ENCODE results near the gene DKK2.

DNA sequence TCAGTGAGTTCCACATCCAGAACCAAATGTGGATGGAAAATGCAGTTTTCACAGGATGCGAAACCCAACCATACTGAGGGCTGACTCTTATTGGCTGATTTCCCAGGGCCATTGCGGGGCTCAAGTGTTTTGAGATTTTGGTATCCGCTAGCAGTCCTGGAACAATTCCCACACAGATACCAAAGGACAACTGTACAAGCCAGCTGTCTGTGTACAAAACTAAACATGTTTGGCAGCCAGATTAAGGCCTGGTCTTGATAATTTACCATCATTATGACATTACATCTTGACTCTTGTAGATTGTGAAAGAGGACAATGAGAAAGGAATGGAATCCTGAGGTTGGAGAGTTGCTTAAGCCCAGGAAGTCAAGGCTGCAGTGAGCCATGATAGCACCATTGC is 121.9 kb downstream of the DKK2 start:
- TF ChIP-seq, protein P1, sequence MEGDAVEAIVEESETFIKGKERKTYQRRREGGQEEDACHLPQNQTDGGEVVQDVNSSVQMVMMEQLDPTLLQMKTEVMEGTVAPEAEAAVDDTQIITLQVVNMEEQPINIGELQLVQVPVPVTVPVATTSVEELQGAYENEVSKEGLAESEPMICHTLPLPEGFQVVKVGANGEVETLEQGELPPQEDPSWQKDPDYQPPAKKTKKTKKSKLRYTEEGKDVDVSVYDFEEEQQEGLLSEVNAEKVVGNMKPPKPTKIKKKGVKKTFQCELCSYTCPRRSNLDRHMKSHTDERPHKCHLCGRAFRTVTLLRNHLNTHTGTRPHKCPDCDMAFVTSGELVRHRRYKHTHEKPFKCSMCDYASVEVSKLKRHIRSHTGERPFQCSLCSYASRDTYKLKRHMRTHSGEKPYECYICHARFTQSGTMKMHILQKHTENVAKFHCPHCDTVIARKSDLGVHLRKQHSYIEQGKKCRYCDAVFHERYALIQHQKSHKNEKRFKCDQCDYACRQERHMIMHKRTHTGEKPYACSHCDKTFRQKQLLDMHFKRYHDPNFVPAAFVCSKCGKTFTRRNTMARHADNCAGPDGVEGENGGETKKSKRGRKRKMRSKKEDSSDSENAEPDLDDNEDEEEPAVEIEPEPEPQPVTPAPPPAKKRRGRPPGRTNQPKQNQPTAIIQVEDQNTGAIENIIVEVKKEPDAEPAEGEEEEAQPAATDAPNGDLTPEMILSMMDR (IDR thresholded peaks at IDR 0.05; ENCODE audit: insufficient read depth, low read depth, low read length): no peak
- no peak for TF ChIP-seq EZH2 (IDR thresholded peaks at IDR 0.05; ENCODE audit: insufficient read depth, low read length)

Measured in astrocyte (in vitro differentiated cells and primary cell).